K562 (cell line): ENCODE data around the gene PRSS8. TPM values are rescaled to one million over a fixed set of nuclear protein-coding genes. Genes with fewer than 3 reads are reported as not detected.

ENCODE experiments used
- CLOCK ChIP-seq: fragments of 250-450 bp; sonication (Bioruptor Pico); IDR thresholded peaks from 2 replicates; pipeline ENCODE4 v1.4.0; 2020; ENCODE audit warnings: mild to moderate bottlenecking, moderate library complexity, borderline replicate concordance
- ETV6 ChIP-seq, 3 experiments: fragments of 150-350 bp in 1 of 3; sonication (generic) in 1 of 3; formaldehyde crosslinking in 1 of 3; IDR thresholded peaks; 2 replicates each; pipeline versions ENCODE4 v1.6.1 to v1.8.0; 2014 to 2022; ENCODE audit warnings: borderline replicate concordance in 2 of 3, low read depth in 2 of 3, antibody characterized with exemption in 1 of 3, low read length in 1 of 3, mild to moderate bottlenecking in 1 of 3, missing genetic modification reagents in 1 of 3
- FOXK1 ChIP-seq: sonication (generic); formaldehyde crosslinking; IDR thresholded peaks from 2 replicates; pipeline ENCODE4 v1.8.0; 2022; ENCODE audit warnings: missing genetic modification reagents, mild to moderate bottlenecking, borderline replicate concordance
- KLF6 ChIP-seq: fragments of 250-450 bp; sonication (Bioruptor Pico); IDR thresholded peaks from 2 replicates; pipeline ENCODE4 v1.4.0; 2020; ENCODE audit warnings: mild to moderate bottlenecking, moderate library complexity, borderline replicate concordance
- NCOA2 ChIP-seq, 2 experiments: fragments of 450-650 bp; IDR thresholded peaks; 2 replicates each; pipeline ENCODE4 v1.6.1; 2018; ENCODE audit warnings: mild to moderate bottlenecking in 2 of 2, moderate library complexity in 1 of 2; ENCODE audit not compliant: partially characterized antibody in 2 of 2
- NFATC3 ChIP-seq: fragments of 450-650 bp; IDR thresholded peaks from 2 replicates; pipeline ENCODE4 v1.6.1; 2017; ENCODE audit warnings: mild to moderate bottlenecking
- PHF20 ChIP-seq: fragments of 450-650 bp; IDR thresholded peaks from 2 replicates; pipeline ENCODE4 v1.6.1; 2018; ENCODE audit not compliant: partially characterized antibody
- SMAD3 ChIP-seq: fragments of 450-650 bp; formaldehyde crosslinking; conservative IDR thresholded peaks from 2 replicates; pipeline ENCODE4 v1.4.0; 2020; ENCODE audit warnings: mild to moderate bottlenecking
- SPI1 ChIP-seq: IDR thresholded peaks from 2 replicates; pipeline ENCODE4 v1.6.1; 2011; ENCODE audit warnings: low read depth, low read length, control low read depth, borderline replicate concordance
- TFAM ChIP-seq: fragments of 250-450 bp; sonication (Bioruptor Pico); conservative IDR thresholded peaks from 2 replicates; pipeline ENCODE4 v1.5.0; 2021; ENCODE audit warnings: mild to moderate bottlenecking, moderate library complexity
- TSC22D4 ChIP-seq: fragments of 450-650 bp; IDR thresholded peaks from 2 replicates; pipeline ENCODE4 v1.6.1; 2016; ENCODE audit warnings: missing genetic modification characterization, missing biosample characterization, control low read depth
- ZNF175 ChIP-seq: fragments of 200-800 bp; sonication (Bioruptor generic); IDR thresholded peaks from 2 replicates; pipeline ENCODE4 v1.6.1; 2016; ENCODE audit warnings: low read depth, mild to moderate bottlenecking, missing genetic modification characterization, missing compliant biosample characterization
- ZNF217 ChIP-seq: sonication (generic); formaldehyde crosslinking; IDR thresholded peaks from 2 replicates; pipeline ENCODE4 v1.8.0; 2022; ENCODE audit warnings: mild to moderate bottlenecking, missing genetic modification reagents
- polyA plus RNA-seq, 8 experiments: library from polyadenylated mRNA; depleted of rRNA in 4 of 8; stranded (reverse) in 5 of 8; unstranded in 3 of 8; fragments of >200 nt; fragmentation: Nextera tagmentation in 2 of 8; fragmentation: Illumina TruSeq in 1 of 8; extraction: Ambion mirVana in 2 of 8; extraction: Trizol in 1 of 8; gene quantifications; 2 replicates each; pipeline versions ENCODE4 v1.2.1 to v1.2.3, GENCODE V29; 2011 to 2014; ENCODE audit warnings: inconsistent platforms in 1 of 8, missing spikeins in 1 of 8
- total RNA-seq, 7 experiments: library from RNA; depleted of rRNA in 6 of 7; stranded (reverse); fragments of >200 nt in 6 of 7; fragmentation: Illumina TruSeq in 2 of 7; extraction: Trizol in 2 of 7; gene quantifications; 2 replicates each; pipeline versions ENCODE4 v1.2.1 to v1.2.3, GENCODE V29; 2011 to 2021; ENCODE audit warnings: low replicate concordance in 1 of 7
- TF ChIP-seq, protein P1 (sequence below): fragments of 450-650 bp; IDR thresholded peaks from 2 replicates; pipeline ENCODE4 v1.6.1; 2016; ENCODE audit warnings: low read depth
- TF ChIP-seq, protein P2 (sequence below): sonication (generic); formaldehyde crosslinking; IDR thresholded peaks from 2 replicates; pipeline ENCODE4 v1.8.0; 2022; ENCODE audit warnings: mild to moderate bottlenecking, low read depth, missing genetic modification reagents

The PRSS8 gene
- total and polyA plus RNA-seq, 9 of the 15 experiments (the other 6 are each of a cell fraction or from before 2014, with no cell fraction given) = 0.25 to 3.9 (median 1.3) TPM; not detected in 1

- TF ChIP-seq CLOCK (no peak), FOXK1 (CRISPR knock-in tag) (no peak), PHF20 (peak; percentile 91), SMAD3 (CRISPR knock-in tag) (no peak), ZNF217 (no peak), KLF6 (no peak), ETV6 (IDR thresholded peaks at IDR 0.05; ENCODE audit: borderline replicate concordance in 1 of 2, low read depth in 2 of 2, low read length in 1 of 2) (no peak), ETV6 (CRISPR knock-in tag; IDR thresholded peaks at IDR 0.05; ENCODE audit: borderline replicate concordance) (no peak), NFATC3 (no peak), TFAM (CRISPR knock-in tag) (no peak), NCOA2 (IDR thresholded peaks at IDR 0.05; ENCODE audit: partially characterized antibody in 2 of 2) (no peak), ZNF175 (no peak), TSC22D4 (no peak), SPI1 (peak; percentile 64)
- TF ChIP-seq, protein P1, sequence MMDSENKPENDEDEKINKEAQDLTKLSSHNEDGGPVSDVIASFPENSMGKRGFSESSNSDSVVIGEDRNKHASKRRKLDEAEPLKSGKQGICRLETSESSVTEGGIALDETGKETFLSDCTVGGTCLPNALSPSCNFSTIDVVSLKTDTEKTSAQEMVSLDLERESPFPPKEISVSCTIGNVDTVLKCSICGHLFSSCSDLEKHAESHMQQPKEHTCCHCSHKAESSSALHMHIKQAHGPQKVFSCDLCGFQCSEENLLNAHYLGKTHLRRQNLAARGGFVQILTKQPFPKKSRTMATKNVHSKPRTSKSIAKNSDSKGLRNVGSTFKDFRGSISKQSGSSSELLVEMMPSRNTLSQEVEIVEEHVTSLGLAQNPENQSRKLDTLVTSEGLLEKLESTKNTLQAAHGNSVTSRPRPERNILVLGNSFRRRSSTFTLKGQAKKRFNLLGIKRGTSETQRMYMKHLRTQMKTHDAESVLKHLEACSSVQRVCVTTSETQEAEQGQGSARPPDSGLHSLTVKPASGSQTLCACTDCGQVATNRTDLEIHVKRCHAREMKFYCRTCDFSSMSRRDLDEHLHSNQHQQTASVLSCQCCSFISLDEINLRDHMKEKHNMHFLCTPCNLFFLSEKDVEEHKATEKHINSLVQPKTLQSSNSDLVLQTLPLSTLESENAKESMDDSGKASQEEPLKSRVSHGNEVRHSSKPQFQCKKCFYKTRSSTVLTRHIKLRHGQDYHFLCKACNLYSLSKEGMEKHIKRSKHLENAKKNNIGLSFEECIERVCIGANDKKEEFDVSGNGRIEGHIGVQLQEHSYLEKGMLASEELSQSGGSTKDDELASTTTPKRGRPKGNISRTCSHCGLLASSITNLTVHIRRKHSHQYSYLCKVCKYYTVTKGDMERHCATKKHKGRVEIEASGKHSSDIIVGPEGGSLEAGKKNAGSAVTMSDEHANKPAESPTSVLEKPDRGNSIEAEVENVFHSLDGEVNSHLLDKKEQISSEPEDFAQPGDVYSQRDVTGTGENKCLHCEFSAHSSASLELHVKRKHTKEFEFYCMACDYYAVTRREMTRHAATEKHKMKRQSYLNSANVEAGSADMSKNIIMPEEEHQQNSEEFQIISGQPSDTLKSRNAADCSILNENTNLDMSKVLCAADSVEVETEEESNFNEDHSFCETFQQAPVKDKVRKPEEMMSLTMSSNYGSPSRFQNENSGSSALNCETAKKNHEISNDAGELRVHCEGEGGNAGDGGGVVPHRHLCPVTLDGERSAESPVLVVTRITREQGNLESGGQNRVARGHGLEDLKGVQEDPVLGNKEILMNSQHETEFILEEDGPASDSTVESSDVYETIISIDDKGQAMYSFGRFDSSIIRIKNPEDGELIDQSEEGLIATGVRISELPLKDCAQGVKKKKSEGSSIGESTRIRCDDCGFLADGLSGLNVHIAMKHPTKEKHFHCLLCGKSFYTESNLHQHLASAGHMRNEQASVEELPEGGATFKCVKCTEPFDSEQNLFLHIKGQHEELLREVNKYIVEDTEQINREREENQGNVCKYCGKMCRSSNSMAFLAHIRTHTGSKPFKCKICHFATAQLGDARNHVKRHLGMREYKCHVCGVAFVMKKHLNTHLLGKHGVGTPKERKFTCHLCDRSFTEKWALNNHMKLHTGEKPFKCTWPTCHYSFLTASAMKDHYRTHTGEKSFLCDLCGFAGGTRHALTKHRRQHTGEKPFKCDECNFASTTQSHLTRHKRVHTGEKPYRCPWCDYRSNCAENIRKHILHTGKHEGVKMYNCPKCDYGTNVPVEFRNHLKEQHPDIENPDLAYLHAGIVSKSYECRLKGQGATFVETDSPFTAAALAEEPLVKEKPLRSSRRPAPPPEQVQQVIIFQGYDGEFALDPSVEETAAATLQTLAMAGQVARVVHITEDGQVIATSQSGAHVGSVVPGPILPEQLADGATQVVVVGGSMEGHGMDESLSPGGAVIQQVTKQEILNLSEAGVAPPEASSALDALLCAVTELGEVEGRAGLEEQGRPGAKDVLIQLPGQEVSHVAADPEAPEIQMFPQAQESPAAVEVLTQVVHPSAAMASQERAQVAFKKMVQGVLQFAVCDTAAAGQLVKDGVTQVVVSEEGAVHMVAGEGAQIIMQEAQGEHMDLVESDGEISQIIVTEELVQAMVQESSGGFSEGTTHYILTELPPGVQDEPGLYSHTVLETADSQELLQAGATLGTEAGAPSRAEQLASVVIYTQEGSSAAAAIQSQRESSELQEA = no peak
- TF ChIP-seq, protein P2, sequence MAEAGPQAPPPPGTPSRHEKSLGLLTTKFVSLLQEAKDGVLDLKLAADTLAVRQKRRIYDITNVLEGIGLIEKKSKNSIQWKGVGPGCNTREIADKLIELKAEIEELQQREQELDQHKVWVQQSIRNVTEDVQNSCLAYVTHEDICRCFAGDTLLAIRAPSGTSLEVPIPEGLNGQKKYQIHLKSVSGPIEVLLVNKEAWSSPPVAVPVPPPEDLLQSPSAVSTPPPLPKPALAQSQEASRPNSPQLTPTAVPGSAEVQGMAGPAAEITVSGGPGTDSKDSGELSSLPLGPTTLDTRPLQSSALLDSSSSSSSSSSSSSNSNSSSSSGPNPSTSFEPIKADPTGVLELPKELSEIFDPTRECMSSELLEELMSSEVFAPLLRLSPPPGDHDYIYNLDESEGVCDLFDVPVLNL (CRISPR knock-in tag) = no peak
Observed at GRCh38 chr16:31117384-31118222, 17.9 kb downstream of the PRSS8 start, which contains the start of gene KAT8 (continued).
